IMR-90 (cell line): ENCODE data around the gene KRTAP2-1. TPM values are rescaled to one million over a fixed set of nuclear protein-coding genes. Genes with fewer than 3 reads are reported as not detected.

Experiments
- ATAC-seq: fragments of 200-7000 bp; cut with Tn5 transposase; 2 replicates; pipeline ENCODE4 v1.9.1; 2020; ENCODE audit warnings: low read depth, mild to moderate bottlenecking, moderate library complexity
- BruUV-seq: library from RNA; stranded (reverse); fragments of 400-500 nt; replicated peaks from 2 replicates; lab custom pipeline; 2021; lab: Mats Ljungman, UMichigan
- CTCF ChIA-PET: fragments of 300-600 bp; formaldehyde crosslinking; extraction: SDS; loops from one replicate; lab custom pipeline; 2021; ENCODE audit warnings: antibody characterized with exemption; lab: Yijun Ruan, JAX
- POLR2A ChIA-PET: fragments of 300-600 bp; sonication (Branson Sonifier 250); formaldehyde crosslinking; loops from one replicate; lab custom pipeline; 2022; ENCODE audit warnings: antibody characterized with exemption; ENCODE audit not compliant: unreplicated experiment; lab: Charles Lee
- DNase-seq: peaks from one replicate; pipeline ENCODE4 v3.0.0; 2013
- H2AFZ ChIP-seq: replicated peaks from 2 replicates; pipeline ENCODE3; 2013; ENCODE audit warnings: low read length, mild to moderate bottlenecking; ENCODE audit not compliant: poor library complexity
- H2AK5ac ChIP-seq: 2 replicates; pipeline ENCODE4 v1.6.1; 2013; ENCODE audit warnings: low read depth, low read length, inconsistent platforms
- H2AK9ac ChIP-seq: replicated peaks from 2 replicates; pipeline ENCODE3; 2013; ENCODE audit warnings: mild to moderate bottlenecking, low read depth, low read length, moderate library complexity; ENCODE audit not compliant: poor library complexity
- H2BK120ac ChIP-seq: 2 replicates; pipeline ENCODE4 v1.6.1; 2013; ENCODE audit warnings: low read depth, low read length, inconsistent platforms
- H2BK15ac ChIP-seq: 3 replicates; pipeline ENCODE4 v1.6.1; 2013; ENCODE audit warnings: low read depth, low read length, inconsistent platforms
- H2BK20ac ChIP-seq: 2 replicates; pipeline ENCODE4 v1.6.1; 2013; ENCODE audit warnings: low read depth, mild to moderate bottlenecking, inconsistent platforms, low read length, moderate library complexity
- H2BK5ac ChIP-seq: 2 replicates; pipeline ENCODE4 v1.6.1; 2013; ENCODE audit warnings: mild to moderate bottlenecking, low read depth, low read length, inconsistent platforms; ENCODE audit not compliant: poor library complexity, severe bottlenecking
- H3K14ac ChIP-seq: replicated peaks from 2 replicates; pipeline ENCODE4 v1.6.1; 2013; ENCODE audit warnings: low read depth, low read length, inconsistent platforms
- H3K18ac ChIP-seq: 2 replicates; pipeline ENCODE4 v1.6.1; 2013; ENCODE audit warnings: low read depth, low read length, control low read depth
- H3K23ac ChIP-seq: 2 replicates; pipeline ENCODE4 v1.6.1; 2013; ENCODE audit warnings: low read depth, low read length, inconsistent platforms
- H3K27ac ChIP-seq: 2 replicates; pipeline ENCODE4 v1.5.1; 2013; ENCODE audit warnings: mild to moderate bottlenecking, control low read depth, low read length; ENCODE audit not compliant: insufficient read depth
- H3K27me3 ChIP-seq: 2 replicates; pipeline ENCODE4 v1.6.1; 2013; ENCODE audit warnings: low read length; ENCODE audit not compliant: control insufficient read depth, insufficient read depth
- H3K36me3 ChIP-seq: 2 replicates; pipeline ENCODE4 v1.6.1; 2013; ENCODE audit warnings: low read length, mixed read lengths; ENCODE audit not compliant: control insufficient read depth, insufficient read depth
- H3K4ac ChIP-seq: 2 replicates; pipeline ENCODE4 v1.6.1; 2013; ENCODE audit warnings: low read depth, low read length, inconsistent platforms
- H3K4me1 ChIP-seq: 2 replicates; pipeline ENCODE4 v1.6.1; 2013; ENCODE audit warnings: low read length, mixed read lengths; ENCODE audit not compliant: control insufficient read depth, insufficient read depth
- H3K4me2 ChIP-seq: 2 replicates; pipeline ENCODE4 v1.6.1; 2013; ENCODE audit warnings: low read depth, mild to moderate bottlenecking, control low read depth, low read length, moderate library complexity
- H3K4me3 ChIP-seq: 2 replicates; pipeline ENCODE4 v1.5.1; 2013; ENCODE audit warnings: low read depth, mild to moderate bottlenecking, control low read depth, low read length, moderate library complexity; ENCODE audit not compliant: insufficient read depth
- H3K56ac ChIP-seq: 2 replicates; pipeline ENCODE4 v1.6.1; 2013; ENCODE audit warnings: low read length, inconsistent platforms; ENCODE audit not compliant: insufficient read depth; ENCODE audit errors: extremely low read depth
- H3K79me1 ChIP-seq, 2 experiments: 2 replicates each; pipeline ENCODE4 v1.6.1; 2013; ENCODE audit warnings: low read length in 2 of 2, inconsistent platforms in 1 of 2, low read depth in 1 of 2
- H3K9ac ChIP-seq: 2 replicates; pipeline ENCODE4 v1.6.1; 2013; ENCODE audit warnings: low read depth, low read length, control low read depth
- H3K9me1 ChIP-seq: 2 replicates; pipeline ENCODE4 v1.6.1; 2013; ENCODE audit warnings: low read length, inconsistent platforms; ENCODE audit not compliant: insufficient read depth
- H3K9me3 ChIP-seq: 2 replicates; pipeline ENCODE4 v1.6.1; 2013; ENCODE audit warnings: low read length; ENCODE audit not compliant: control insufficient read depth, insufficient read depth
- H4K20me1 ChIP-seq: 2 replicates; pipeline ENCODE4 v1.6.1; 2013; ENCODE audit warnings: low read length, inconsistent platforms; ENCODE audit not compliant: insufficient read depth
- H4K5ac ChIP-seq: 2 replicates; pipeline ENCODE4 v1.6.1; 2013; ENCODE audit warnings: mild to moderate bottlenecking, low read depth, low read length, control low read depth
- H4K8ac ChIP-seq, 2 experiments: 2 replicates each; pipeline ENCODE4 v1.6.1; 2013; ENCODE audit warnings: low read depth in 2 of 2, low read length in 2 of 2, control low read depth in 1 of 2, inconsistent platforms in 1 of 2
- H4K91ac ChIP-seq: 2 replicates; pipeline ENCODE4 v1.6.1; 2013; ENCODE audit warnings: low read depth, low read length, inconsistent platforms; ENCODE audit not compliant: insufficient read depth
- CTCF ChIP-seq: conservative IDR thresholded peaks from 2 replicates; pipeline ENCODE4 v1.5.1; 2012; ENCODE audit warnings: mild to moderate bottlenecking, low read depth, low read length, improper control_type of control experiment
- RCOR1 ChIP-seq: IDR thresholded peaks from 2 replicates; pipeline ENCODE4 v1.6.1; 2012; ENCODE audit warnings: mild to moderate bottlenecking, low read length, improper control_type of control experiment; ENCODE audit not compliant: insufficient replicate concordance
- RFX5 ChIP-seq: IDR thresholded peaks from 2 replicates; pipeline ENCODE4 v1.8.0; 2012; ENCODE audit warnings: low read depth, mild to moderate bottlenecking, low read length, moderate library complexity
- dilution Hi-C: fragments of 300-500 bp; cut with HindIII; formaldehyde crosslinking; loops from one replicate; pipeline ENCODE4 v1.14.3; 2018; ENCODE audit warnings: low sequenced_read_pairs; ENCODE audit not compliant: unreplicated experiment
- in situ Hi-C: fragments of 300-500 bp; cut with MboI; formaldehyde crosslinking; loops from 3 replicates; pipeline ENCODE4 v1.14.3; 2019; ENCODE audit warnings: low sequenced_read_pairs, inconsistent platforms, mixed read lengths
- intact Hi-C: fragments of 100-400 bp; cut with micrococcal nuclease; formaldehyde crosslinking; loops from 2 replicates; pipeline ENCODE4 v1.10.0; 2022
- polyA plus RNA-seq, 3 experiments: library from polyadenylated mRNA; depleted of rRNA; stranded (reverse); fragments of >200 nt; gene quantifications; 2 replicates each; pipeline ENCODE4 v1.2.3, GENCODE V29; 2012; ENCODE audit warnings: low replicate concordance in 1 of 3
- total RNA-seq: library from RNA; depleted of rRNA; stranded (reverse); fragments of >200 nt; gene quantifications from 2 replicates; pipeline ENCODE4 v1.2.3, GENCODE V29; 2012

KRTAP2-1 gene
- total and polyA plus RNA-seq, 2 of the 4 experiments (the other 2 are of a cell fraction), result not detected

DNA sequence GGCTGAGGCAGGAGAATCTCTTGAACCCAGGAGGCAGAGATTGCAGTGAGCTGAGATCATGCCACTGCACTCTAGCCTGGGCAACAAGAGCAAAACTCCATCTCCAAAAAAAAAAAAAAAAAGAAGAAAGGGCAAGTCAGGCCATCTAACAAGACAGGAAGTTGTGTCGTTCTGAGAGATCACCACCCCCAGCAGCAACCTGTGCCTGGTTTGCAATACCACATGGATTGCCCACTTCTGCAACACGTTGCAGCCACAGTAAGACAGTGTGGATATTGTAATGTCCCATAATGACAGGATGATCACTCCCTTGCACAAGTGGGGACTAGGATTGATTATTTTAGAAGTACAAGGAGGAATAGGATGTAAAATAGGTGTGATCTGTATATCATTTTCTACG, 21.9 kb upstream of the KRTAP2-1 start (continued):
- no peak for TF ChIP-seq CTCF
- TF ChIP-seq RFX5, result no peak

- in situ Hi-C loops, result no loop called here
- BruUV-seq, result no TSS peak
- Histone ChIP-seq H3K23ac (peak overlapping the region; percentile 48; the same call in 1 of the 2 replicates), H3K27ac (no peak overlapping the region), H2BK15ac (peak overlapping the region; percentile 74; the same call in 2 of the 3 replicates), H2BK20ac (peak overlapping the region; percentile 79), H3K9me3 (no peaks in the 10 kb centered on the region), H3K56ac (no peak overlapping the region), H3K4me2 (no peak overlapping the region), H3K18ac (peak overlapping the region; percentile 90; the same call in 1 of the 2 replicates), H4K20me1 (no peaks in the 10 kb centered on the region), H2BK120ac (peak overlapping the region; percentile 96), H3K36me3 (no peaks in the 10 kb centered on the region), H4K91ac (peak overlapping the region; percentile 90), H4K8ac (peak overlapping the region; percentile 7 to 91; a peak in 3 of 4 replicates), H3K4me3 (no peak overlapping the region), H3K9ac (no peak overlapping the region), H3K27me3 (no peaks in the 10 kb centered on the region), H3K14ac (peak overlapping the region; percentile 89), H3K9me1 (peaks cover 7% of the 10 kb centered on the region), H2AK5ac (peak overlapping the region; percentile 79), H2AK9ac (no peak overlapping the region), H3K79me1 (no peaks in the 10 kb centered on the region), H3K4ac (peak overlapping the region; percentile 95), H4K5ac (peak overlapping the region; percentile 82; the same call in 1 of the 2 replicates), H2AFZ (no peak overlapping the region), H3K4me1 (peaks cover 5% of the 10 kb centered on the region; the same call in 1 of the 2 replicates), H2BK5ac (peak overlapping the region; percentile 94)
- ChIA-PET CTCF (no interaction called here), POLR2A (no interaction called here)
- peak; percentile 21 for ATAC-seq
- peak; percentile 73 for DNase-seq
- intact Hi-C loops, result no loop called here
- TF ChIP-seq RCOR1, result no peak
- dilution Hi-C loops, result no loop called here
These were observed 20.2 kb upstream of the KRTAP2-1 start for GRCh38 chr17:41067281-41067680.
